NCI-H1417 treated with DMSO at 0.1 percent for 48 hours (cell line): ENCODE measurements around the gene PAK3.

Experiments used
- DNase-seq: peaks from one replicate; lab custom pipeline; 2025; lab: John Stamatoyannopoulos, UW

PAK3 gene

DNA sequence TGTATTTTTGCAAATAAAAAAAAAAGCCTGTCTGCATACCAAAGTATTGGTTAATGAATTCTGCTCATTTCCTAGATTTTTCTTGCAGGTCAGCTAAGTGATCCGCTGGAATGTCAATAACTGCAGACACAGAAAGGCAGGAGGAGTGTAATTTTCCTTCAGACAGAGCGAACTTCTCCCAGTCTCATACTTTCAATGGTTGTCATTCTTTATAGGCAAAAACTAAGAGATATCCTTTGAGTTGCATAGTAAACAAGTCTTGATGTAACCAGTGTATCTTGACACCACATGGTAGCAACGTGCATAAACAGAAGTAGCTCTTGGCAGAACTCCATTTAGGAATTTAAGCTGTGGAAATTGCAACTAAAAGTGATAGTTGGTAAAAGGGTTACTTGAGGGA lies 166.1 kb downstream of the PAK3 start:
- DNase-seq, result no peak

DNA sequence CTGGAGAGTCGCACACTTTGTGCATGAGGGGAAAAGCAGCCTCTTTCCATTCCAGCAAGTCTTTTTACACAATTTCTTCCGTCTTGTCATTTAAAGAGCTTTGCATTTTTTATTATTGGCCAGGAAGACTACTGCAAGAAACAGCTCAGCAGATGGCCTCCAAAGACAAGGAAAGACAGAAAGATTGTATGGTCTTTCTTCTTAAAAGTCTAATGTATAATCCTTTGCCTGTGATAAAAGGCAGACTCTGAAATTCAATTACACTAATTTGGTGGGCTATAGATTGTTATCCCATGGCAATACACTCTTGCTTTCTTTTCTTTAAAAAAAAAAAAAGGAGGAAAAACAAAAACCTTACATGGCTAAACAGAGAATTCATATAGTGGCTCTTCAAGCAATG lies 168.4 kb downstream of the PAK3 start:
- DNase-seq, result no peak

- no peak for DNase-seq
These were observed 169.5 kb downstream of the PAK3 start for GRCh38 chrX:111265486-111265885.

DNA sequence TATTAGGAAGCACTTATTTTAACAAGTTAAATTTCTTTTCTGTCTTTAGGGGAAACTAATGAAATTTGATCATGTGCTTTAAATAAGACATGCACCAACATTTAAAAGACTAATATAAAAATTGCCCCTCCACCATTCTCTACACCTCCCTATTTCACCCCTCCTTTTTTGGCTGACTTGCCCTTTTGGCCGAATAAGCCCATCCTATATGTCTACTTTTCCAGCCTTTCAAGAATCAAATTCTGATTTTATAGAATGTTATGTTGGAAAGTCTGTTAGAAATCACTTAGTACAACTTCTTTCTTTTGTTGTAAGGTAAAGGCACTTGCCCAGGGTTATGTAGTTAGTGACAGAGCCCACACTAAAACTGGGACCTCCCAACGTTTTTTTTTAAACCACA lies 172.5 kb downstream of the PAK3 start:
- DNase-seq, result no peak

DNA sequence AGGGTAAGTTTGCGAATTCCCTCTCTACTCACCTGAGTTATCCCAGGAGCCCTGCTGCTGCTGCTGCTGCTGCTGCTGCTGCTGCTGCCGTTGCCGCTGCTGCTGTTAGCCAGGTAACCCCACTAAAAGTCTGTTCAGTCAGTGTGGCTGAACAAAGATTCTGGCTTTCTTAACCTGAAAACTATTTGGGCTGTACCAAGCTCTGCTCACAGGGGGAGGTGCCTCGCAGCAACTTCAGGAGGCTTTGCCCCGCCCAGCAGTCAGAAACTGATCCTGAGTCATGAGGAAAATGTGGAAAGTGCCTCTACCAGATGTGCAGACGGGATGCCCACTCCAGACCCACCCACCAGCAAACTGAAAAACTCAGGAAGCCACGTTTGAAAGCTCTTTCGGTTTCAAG lies 174.3 kb downstream of the PAK3 start, which contains the start of gene CAPN6:
TSS of gene CAPN6 (minus strand) at position 145 of the 400 bp plus-strand sequence. CDS start 6,547 bp downstream, outside the sequence.
- no peak for DNase-seq
